HK-2 (cell line): ENCODE measurements around the gene ZBTB20.

Experiments
- DNase-seq: peaks from one replicate; pipeline ENCODE4 v3.0.0-alpha.2; 2018; ENCODE audit not compliant: unreplicated experiment

Gene ZBTB20

GRCh38 chr3:114672692-114673447, 474.2 kb downstream of the ZBTB20 start:
- DNase-seq = no peak

- DNase-seq = no peak
Measured at GRCh38 chr3:114671741-114672510, 475.2 kb downstream of the ZBTB20 start.

GRCh38 chr3:114669614-114670013, 477.5 kb downstream of the ZBTB20 start:
- DNase-seq = no peak

DNA sequence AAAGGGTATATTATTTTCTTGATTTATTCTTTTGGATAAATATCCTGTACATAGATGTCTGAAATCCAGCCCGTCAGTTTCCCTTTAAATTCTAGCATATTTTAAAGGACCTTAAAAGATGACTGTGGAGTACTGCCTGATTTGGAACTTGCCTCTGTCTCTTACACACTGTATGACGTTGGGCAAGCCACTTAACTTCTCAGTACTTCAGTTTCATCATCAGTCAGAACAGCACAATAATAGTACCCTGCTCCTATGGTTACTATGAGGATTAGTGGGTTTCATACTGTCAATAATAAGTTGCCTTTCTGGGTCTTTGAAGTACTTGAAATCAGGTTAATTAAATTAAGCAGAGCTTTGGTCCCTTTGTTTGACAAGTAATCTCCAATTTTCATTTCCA, 479.0 kb downstream of the ZBTB20 start:
- no peak for DNase-seq

- DNase-seq = no peak
Measured at GRCh38 chr3:114666623-114667022, 480.5 kb downstream of the ZBTB20 start.

DNA sequence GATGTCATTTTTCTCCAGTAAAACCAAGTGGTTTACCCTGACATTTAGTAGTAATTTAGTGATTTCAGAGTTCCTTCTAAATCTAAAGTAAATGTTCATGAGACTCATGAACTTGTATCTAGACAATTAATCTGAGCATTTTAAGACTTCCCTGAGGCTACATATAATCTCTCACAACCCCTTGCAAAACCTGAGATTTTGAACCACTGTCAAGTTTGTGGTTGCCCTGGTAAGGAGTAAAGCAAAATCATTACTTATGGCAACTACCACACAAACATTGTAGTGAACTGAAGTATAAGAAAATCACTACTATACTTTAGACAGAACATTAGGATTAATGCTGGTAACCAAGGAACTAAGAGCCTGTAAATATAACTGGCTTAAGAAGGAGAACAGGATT, 483.1 kb downstream of the ZBTB20 start:
- no peak for DNase-seq

- DNase-seq = no peak
Measured at GRCh38 chr3:114660808-114661207, 486.3 kb downstream of the ZBTB20 start.

- no peak for DNase-seq
Measured at GRCh38 chr3:114660124-114660523, 487.0 kb downstream of the ZBTB20 start.

DNA sequence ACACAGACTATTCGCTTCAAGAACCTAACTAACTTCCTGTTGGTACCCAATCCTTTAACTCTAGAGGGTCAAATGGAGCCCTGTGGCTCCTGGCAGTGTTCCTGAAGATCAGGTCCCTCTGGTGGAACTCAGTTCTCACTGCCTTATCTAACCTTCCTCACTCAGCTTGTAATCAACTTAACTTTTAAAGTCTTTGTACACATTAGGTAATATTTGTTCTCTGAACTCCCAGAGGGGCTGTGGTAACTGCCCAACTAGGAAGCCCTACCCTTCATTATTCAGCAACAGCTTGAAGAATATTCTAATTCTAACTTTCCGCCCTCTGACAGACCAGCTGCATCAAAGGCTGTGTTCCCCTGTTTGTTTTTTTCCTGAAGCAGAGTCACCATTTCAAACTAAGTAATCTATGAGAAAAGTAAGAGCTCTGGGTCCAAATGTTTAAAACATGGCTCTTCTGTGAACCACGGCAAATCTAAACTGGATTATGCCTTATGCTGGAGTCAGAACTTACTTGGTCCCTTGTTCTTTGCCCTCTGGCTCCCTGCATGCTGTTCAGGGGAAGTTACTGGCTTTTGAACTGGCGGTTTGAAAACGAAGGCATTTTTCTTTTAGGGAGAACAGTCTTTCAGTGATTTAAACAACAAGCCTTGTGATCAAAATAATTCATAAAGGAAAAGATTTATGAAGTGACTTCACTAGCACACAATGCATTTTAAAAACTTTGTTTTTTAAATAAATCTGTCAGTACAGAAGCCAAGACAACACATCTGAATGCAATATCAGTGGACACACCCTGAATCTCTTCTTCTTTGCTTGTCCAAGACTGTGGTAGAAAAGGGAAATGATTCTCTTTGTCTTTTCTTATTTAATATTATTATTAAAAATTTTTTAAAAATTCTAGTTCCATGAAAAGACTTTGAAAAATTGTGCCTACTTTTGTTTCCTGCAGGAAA, 487.7 kb downstream of the ZBTB20 start:
- DNase-seq = no peak

GRCh38 chr3:114651555-114651954, 495.5 kb downstream of the ZBTB20 start:
- DNase-seq = no peak

- DNase-seq = no peak
Measured at GRCh38 chr3:114650808-114651207, 496.3 kb downstream of the ZBTB20 start.

DNA sequence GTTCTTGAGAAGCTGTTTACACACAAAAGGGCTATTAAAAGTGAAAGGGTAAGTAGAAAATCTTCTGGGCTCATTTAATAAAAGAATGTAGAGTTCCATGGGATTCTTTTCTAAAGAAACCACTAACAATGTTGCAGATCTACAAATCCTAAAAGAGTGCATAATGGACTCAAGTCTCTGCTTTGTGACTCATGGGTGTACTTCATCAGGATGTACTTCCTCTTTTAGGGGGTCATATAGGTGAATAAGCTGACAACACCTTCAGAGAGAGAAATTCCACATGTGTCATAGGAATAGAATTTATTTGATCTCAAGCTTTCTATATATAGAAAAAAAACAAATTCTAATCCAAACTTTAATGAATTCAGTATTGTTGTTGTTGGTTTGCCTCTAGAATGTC, 497.8 kb downstream of the ZBTB20 start:
- no peak for DNase-seq

DNA sequence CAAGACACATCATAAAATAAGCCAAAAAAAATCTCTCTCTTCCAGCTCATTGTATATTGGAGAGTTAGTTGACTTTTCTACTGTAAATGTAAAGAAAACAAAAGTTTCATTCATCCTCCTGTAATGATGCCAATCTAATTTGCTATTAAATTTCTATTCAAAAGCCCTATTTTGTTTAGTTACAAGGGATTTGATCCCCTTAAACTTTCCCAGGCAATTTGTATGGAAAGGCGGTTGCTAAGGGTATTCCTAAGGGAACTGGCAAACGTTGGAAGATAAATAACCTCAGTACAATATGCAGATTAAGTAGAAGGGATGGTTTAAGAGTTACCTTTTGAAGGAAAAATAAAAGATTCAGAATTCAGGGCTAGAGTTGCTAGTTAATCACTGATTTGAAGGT, 500.6 kb downstream of the ZBTB20 start:
- DNase-seq = no peak

DNA sequence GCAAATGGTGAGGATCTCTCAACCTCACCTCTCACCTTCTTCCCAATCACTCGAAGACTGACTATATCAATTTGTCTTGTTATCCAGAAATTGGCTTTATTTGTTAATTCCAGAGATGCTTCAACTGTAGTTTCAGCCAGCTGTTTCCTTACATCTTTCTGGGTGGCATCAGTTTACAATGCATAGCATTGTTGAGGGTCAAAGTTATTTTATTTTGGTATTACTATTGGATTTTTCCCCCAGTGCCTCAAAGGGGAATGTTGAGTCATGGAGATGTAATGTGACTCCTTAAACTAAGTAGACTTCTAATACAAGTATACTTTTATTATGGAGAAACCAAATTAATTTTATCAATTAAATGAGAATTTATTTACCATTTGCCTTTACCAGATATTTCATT, 501.7 kb downstream of the ZBTB20 start:
- no peak for DNase-seq

DNA sequence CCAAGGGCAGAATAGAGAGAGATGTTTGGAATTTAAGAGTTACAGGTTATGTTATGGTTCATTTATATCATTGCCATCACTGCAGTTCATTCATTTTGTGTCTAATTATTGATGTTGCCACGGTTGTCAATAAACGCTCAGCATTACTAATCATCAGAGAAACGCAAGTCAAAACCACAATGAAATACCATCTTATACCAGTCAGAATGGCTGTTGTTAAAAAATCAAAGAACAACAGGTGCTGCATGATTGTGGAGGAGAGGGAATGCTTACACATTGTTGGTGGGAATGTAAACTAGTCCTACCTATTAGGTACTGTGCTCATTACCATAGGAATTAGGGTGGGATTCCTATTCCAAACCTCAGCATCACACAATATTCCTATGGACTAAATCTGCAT, 502.7 kb downstream of the ZBTB20 start:
- DNase-seq = no peak

GRCh38 chr3:114642951-114643741, 503.9 kb downstream of the ZBTB20 start:
- no peak for DNase-seq

- no peak for DNase-seq
Measured at GRCh38 chr3:114640126-114640525, 507.0 kb downstream of the ZBTB20 start.

DNA sequence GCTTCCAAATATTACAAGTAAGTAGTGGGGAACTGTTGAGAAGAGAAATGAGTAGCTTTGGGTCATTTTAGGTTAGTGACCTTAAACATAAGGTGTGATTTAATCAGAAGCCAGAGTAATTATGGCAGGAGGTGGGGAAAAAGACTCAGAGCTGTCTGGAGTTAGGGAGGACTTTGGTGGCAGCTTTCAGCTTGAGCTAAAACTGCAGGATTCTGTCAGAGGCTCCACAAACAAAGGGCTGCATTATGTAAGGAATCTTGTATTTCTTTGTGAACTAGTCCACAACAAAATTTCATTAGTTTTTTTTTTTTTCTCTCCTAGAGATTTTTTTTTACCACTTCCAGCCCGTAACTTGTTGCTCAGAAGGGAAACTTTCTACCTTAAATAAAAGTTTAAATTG, 507.9 kb downstream of the ZBTB20 start:
- no peak for DNase-seq

- DNase-seq = no peak
Measured at GRCh38 chr3:114635878-114636277, 511.2 kb downstream of the ZBTB20 start.

DNA sequence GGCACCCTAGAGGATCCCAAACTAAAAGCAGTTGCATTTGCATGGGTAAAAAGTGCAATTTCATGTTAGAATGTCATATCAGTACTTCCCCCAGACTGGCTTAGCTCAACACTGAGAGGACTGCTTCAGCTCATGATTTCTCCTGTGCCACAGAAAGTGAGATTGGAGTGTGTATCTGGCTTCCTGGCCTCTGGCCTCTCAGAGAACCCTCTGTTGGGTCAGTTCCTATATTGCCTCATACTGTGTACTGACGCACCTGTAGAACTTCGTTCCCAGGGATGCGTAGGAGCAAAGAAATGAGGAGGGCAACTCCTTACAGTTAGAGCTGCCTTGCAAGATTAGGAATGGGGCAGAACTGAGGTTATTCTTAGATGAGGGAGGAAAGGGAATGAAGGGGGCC, 512.5 kb downstream of the ZBTB20 start:
- DNase-seq = no peak

GRCh38 chr3:114632757-114633424, 514.2 kb downstream of the ZBTB20 start:
- DNase-seq = no peak
